DMS153 (cell line): ENCODE data around the gene SRP68.
"Not testable (repeated sequence)": the region's sequence is repeated elsewhere in the genome, so short reads cannot be mapped to it uniquely, and the experiment has no call there.

Experiments
- DNase-seq: peaks from one replicate; lab custom pipeline; 2025; lab: John Stamatoyannopoulos, UW

The SRP68 gene

GRCh38 chr17:76089680-76090516 lies 17.6 kb upstream of the SRP68 start:
- DNase-seq, result no peak

GRCh38 chr17:76088868-76089576 lies 16.7 kb upstream of the SRP68 start:
- DNase-seq, result no peak

- DNase-seq, result no peak
Measured at GRCh38 chr17:76088041-76088867, 15.9 kb upstream of the SRP68 start.

- DNase-seq, result no peak
Measured at GRCh38 chr17:76087531-76087930, 15.2 kb upstream of the SRP68 start.

- no peak for DNase-seq
Measured at GRCh38 chr17:76086384-76086783, 14.1 kb upstream of the SRP68 start.

GRCh38 chr17:76085731-76086366 lies 13.5 kb upstream of the SRP68 start:
- DNase-seq, result no peak

- DNase-seq, result no peak
Measured at GRCh38 chr17:76085066-76085730, 12.9 kb upstream of the SRP68 start.

GRCh38 chr17:76083536-76084182 lies 11.3 kb upstream of the SRP68 start:
- DNase-seq, result no peak

- no peak for DNase-seq
Measured at GRCh38 chr17:76082326-76083251, 10.3 kb upstream of the SRP68 start.

- no peak for DNase-seq
Measured at GRCh38 chr17:76081295-76082210, 9.2 kb upstream of the SRP68 start.

GRCh38 chr17:76080768-76081287 lies 8.5 kb upstream of the SRP68 start:
- DNase-seq, result no peak

- DNase-seq, result no peak
Measured at GRCh38 chr17:76079956-76080767, 7.8 kb upstream of the SRP68 start.

GRCh38 chr17:76079535-76079955 lies 7.2 kb upstream of the SRP68 start:
- no peak for DNase-seq

GRCh38 chr17:76078860-76079534 lies 6.7 kb upstream of the SRP68 start, which contains the start of gene ZACN:
Gene ZACN (plus strand): TSS chr17:76079182. CDS start chr17:76079265, 83 bp downstream.
- no peak for DNase-seq

GRCh38 chr17:76078370-76078769 lies 6.1 kb upstream of the SRP68 start:
- DNase-seq, result not testable (repeated sequence)

- DNase-seq, result no peak
Measured at GRCh38 chr17:76077584-76078110, 5.3 kb upstream of the SRP68 start.
